HCT116 (cell line): ENCODE data around the gene TBXAS1.

Source experiments
- CEBPB ChIP-seq: IDR thresholded peaks from 2 replicates; pipeline ENCODE4 v1.6.1; 2012; ENCODE audit warnings: low read depth
- ELF1 ChIP-seq: IDR thresholded peaks from 2 replicates; pipeline ENCODE4 v1.6.1; 2012; ENCODE audit warnings: low read depth, borderline replicate concordance
- EZH2 ChIP-seq: fragments of 200-600 bp; sonication (generic); IDR thresholded peaks from 2 replicates; pipeline ENCODE4 v1.6.1; 2017; ENCODE audit warnings: antibody characterized with exemption, mixed run types
- EZH2phosphoT487 ChIP-seq: fragments of 200-600 bp; IDR thresholded peaks from 2 replicates; pipeline ENCODE4 v1.6.1; 2018; ENCODE audit warnings: antibody characterized with exemption, borderline replicate concordance
- POLR2A ChIP-seq: IDR thresholded peaks from 2 replicates; pipeline ENCODE4 v1.7.0; 2011; ENCODE audit warnings: borderline replicate concordance; ENCODE audit not compliant: insufficient read depth, insufficient read length; ENCODE audit errors: extremely low read depth
- POLR2AphosphoS5 ChIP-seq: IDR thresholded peaks from 2 replicates; pipeline ENCODE4 v1.6.1; 2011; ENCODE audit warnings: mild to moderate bottlenecking, low read depth, low read length, moderate library complexity
- RAD21 ChIP-seq: IDR thresholded peaks from 2 replicates; pipeline ENCODE4 v1.6.1; 2012; ENCODE audit warnings: low read depth, mild to moderate bottlenecking
- SP1 ChIP-seq: IDR thresholded peaks from 2 replicates; pipeline ENCODE4 v1.6.1; 2012; ENCODE audit warnings: low read depth
- YY1 ChIP-seq: IDR thresholded peaks from 2 replicates; pipeline ENCODE4 v1.6.1; 2011; ENCODE audit warnings: low read length, low read depth, moderate library complexity, mild to moderate bottlenecking; ENCODE audit not compliant: insufficient replicate concordance; ENCODE audit errors: extremely low read depth
- ZNF274 ChIP-seq: fragments of 200-500 bp; sonication (Bioruptor generic); IDR thresholded peaks from 2 replicates; pipeline ENCODE4 v1.6.1; 2014; ENCODE audit warnings: mild to moderate bottlenecking, low read depth, low read length, inconsistent platforms
- TF ChIP-seq, protein P1 (sequence below), 3 experiments: fragments of 200-600 bp in 1 of 3; sonication (generic) in 1 of 3; IDR thresholded peaks in 2 of 3; conservative IDR thresholded peaks in 1 of 3; 2 replicates each; pipeline ENCODE4 v1.5.1; 2012 to 2017; ENCODE audit warnings: low read depth in 2 of 3, low read length in 2 of 3, antibody characterized with exemption in 1 of 3, borderline replicate concordance in 1 of 3, control low read depth in 1 of 3, mild to moderate bottlenecking in 1 of 3, mixed read lengths in 1 of 3, mixed run types in 1 of 3, moderate library complexity in 1 of 3; ENCODE audit not compliant: insufficient read depth in 1 of 3
- TF ChIP-seq, protein P2 (sequence below): IDR thresholded peaks from 2 replicates; pipeline ENCODE4 v1.6.1; 2012; ENCODE audit warnings: low read depth

DNA sequence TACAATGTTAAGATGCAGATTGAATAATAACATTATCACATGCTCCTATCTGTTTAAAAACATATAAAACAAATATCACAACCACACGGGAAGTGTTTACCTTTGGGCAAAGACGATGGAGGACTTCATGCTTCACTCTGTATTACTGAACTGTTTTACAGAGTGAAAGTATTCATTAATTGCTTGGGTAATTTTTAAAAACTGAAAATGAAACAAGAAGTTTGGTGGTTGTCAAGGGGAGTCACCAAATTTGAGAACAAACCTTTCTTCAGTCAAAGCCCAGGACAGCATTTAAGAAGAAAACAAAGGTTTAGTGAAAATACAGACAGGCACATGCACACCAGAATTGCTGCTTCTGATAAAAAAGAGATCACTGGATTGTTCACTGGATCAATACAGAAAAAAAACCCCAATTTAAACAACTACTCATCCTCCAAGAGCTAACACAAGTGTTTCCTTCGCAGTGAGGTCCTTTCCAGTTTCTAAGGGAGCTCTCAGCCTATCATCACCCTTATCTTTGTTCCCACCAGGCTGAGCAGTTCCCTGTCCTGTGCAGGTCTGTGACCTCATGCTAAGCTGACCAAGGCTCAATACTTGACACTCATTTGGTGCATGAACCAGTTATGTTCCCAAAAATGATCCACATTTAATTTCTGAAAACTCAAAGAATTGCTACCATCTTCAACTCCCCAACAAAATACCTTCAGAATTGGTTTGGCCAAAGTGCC is 224.9 kb downstream of the TBXAS1 start:
- TF ChIP-seq ZNF274 (no peak), EZH2 (no peak), CEBPB (no peak), POLR2AphosphoS5 (no peak), POLR2A (no peak), YY1 (no peak), RAD21 (no peak), SP1 (no peak), EZH2phosphoT487 (no peak), ELF1 (no peak)
- TF ChIP-seq, protein P1, sequence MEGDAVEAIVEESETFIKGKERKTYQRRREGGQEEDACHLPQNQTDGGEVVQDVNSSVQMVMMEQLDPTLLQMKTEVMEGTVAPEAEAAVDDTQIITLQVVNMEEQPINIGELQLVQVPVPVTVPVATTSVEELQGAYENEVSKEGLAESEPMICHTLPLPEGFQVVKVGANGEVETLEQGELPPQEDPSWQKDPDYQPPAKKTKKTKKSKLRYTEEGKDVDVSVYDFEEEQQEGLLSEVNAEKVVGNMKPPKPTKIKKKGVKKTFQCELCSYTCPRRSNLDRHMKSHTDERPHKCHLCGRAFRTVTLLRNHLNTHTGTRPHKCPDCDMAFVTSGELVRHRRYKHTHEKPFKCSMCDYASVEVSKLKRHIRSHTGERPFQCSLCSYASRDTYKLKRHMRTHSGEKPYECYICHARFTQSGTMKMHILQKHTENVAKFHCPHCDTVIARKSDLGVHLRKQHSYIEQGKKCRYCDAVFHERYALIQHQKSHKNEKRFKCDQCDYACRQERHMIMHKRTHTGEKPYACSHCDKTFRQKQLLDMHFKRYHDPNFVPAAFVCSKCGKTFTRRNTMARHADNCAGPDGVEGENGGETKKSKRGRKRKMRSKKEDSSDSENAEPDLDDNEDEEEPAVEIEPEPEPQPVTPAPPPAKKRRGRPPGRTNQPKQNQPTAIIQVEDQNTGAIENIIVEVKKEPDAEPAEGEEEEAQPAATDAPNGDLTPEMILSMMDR (IDR thresholded peaks at IDR 0.05 in 2 of 3, conservative IDR thresholded peaks at IDR 0.05 in 1 of 3; ENCODE audit: borderline replicate concordance in 1 of 3, insufficient read depth in 1 of 3, low read depth in 2 of 3, low read length in 2 of 3), result no peak
- TF ChIP-seq, protein P2, sequence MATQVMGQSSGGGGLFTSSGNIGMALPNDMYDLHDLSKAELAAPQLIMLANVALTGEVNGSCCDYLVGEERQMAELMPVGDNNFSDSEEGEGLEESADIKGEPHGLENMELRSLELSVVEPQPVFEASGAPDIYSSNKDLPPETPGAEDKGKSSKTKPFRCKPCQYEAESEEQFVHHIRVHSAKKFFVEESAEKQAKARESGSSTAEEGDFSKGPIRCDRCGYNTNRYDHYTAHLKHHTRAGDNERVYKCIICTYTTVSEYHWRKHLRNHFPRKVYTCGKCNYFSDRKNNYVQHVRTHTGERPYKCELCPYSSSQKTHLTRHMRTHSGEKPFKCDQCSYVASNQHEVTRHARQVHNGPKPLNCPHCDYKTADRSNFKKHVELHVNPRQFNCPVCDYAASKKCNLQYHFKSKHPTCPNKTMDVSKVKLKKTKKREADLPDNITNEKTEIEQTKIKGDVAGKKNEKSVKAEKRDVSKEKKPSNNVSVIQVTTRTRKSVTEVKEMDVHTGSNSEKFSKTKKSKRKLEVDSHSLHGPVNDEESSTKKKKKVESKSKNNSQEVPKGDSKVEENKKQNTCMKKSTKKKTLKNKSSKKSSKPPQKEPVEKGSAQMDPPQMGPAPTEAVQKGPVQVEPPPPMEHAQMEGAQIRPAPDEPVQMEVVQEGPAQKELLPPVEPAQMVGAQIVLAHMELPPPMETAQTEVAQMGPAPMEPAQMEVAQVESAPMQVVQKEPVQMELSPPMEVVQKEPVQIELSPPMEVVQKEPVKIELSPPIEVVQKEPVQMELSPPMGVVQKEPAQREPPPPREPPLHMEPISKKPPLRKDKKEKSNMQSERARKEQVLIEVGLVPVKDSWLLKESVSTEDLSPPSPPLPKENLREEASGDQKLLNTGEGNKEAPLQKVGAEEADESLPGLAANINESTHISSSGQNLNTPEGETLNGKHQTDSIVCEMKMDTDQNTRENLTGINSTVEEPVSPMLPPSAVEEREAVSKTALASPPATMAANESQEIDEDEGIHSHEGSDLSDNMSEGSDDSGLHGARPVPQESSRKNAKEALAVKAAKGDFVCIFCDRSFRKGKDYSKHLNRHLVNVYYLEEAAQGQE, result no peak
